GM21390 (cell line): ENCODE results near the gene KIF26B.

ENCODE experiments used
- ATAC-seq: cut with Tn5 transposase; IDR thresholded peaks from one replicate; pipeline ENCODE4 v1.9.1; 2021; ENCODE audit not compliant: unreplicated experiment

Gene KIF26B

DNA sequence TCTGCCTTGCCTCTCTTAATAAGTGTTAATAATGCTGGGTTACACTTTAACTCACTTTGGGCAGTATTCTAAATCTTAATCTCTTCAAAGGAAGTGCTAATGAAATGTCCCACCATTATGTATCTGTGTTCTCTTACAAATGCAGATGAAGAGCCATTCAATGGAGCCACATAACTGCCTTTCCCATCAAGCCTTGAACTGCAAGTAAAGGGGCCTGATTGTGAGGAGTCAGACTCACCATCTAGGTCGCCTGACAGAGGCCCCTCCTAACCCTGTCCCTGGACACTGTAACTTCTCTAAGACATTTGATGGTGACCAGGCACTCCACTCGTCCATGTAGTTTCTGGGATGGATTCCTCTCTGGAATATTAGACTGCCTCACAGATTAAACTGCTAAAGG, 329.4 kb downstream of the KIF26B start:
- no peak for ATAC-seq

DNA sequence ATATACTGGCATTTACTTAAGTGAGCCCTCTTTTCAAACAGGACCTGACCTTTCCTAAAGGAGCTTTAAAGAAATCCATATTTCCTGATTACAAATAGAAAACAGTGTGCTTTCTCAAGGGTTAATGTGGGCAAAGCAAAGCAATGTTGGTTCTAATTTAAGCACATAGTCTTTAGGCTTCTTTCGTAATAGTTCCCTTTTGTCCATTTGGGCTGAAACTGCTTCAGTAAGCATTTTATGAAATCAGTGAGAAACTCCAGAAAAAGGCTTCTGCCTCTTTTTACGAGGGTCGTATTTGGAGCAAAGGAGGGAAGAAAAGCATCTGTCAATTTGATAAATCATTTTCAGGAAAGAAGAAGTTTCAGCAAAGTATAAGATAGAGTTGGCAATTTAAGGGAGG, 331.2 kb downstream of the KIF26B start:
- ATAC-seq: no peak

DNA sequence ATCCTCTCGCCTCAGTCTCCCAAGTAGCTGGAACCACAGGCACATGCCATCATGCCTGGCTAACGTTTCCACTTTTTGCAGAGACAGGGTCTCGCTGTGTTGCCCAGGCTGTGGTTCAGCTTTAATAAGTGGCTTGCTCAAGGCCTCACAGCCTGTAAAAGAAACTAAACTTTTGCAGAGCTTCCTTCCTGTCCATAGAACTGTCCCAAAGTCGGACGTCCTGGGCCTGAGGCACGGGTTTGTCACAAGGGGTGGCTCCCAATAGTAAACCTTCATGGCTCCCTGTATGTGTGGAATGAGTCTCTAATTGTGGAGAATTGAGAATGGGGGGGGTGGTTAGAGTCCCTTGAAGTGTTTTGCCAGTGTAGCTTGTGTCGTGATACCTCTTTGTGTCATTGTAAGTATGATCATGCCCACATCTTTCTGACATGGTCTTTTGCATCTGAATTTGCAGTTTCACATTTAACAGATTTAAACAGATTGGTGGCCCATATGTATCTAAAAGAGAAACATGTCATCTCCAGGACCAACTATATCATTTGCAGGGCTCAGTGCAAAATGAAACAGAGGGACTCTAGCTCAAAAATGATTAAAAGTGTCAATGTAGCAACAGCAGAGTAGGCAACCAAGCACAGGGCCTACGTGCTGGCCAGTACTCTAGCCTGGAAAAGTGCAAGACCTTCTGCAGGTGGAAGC, 332.1 kb downstream of the KIF26B start:
- ATAC-seq: no peak

DNA sequence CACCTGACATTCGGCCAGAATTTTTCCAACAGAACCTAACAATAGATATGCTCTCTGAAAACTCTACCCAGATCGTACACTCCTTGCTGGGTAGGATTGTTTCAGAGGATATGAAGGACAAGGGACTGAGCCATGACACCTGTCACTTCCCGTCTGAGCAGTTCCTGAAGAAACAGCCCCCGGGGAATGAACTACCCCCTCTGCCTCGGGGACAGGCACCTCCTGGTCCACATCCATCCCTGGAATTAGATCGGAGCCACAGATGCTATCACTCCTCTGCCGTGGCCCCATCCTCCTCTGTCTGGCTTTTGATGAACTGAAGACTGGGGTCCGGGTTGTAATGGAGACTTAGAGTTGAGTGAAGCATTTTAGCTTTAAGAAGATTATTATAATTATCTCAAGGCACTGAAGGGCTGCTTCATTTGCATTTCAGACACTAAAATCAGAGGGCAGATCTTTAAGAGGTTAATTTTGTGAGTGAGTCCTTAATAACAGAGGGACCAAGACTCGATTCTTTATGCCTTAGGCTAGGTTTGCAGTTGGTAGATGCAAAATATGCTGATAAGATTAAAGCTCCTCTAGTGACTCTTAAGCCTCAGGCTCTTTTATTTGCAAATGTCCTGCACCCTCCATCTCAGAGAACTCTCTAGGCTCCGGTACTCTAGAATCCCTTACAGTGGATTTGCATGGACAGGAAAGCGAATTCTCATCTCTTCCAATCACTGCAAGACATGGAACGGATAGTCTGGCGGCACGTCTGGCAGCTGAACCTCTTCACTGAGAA, 333.8 kb downstream of the KIF26B start:
- ATAC-seq: no peak

DNA sequence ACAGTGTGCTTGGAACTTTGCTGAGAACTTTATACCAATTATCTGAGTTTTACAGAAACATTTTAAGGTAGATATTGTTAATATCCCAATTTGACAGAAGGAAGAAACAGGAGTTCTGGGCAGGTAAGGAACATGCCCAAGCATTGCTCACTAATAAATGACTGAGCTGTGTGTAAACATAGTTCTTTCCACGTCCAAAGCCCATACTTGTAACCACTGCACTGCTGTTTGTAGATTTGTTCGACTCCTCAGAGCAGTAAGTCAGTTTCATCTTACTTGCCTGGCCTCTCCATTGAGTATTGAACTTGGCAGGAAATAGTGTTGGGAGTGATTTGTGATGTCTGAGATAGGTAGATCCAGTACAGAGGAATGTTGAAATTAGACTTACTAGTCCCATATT, 335.1 kb downstream of the KIF26B start:
- no peak for ATAC-seq

DNA sequence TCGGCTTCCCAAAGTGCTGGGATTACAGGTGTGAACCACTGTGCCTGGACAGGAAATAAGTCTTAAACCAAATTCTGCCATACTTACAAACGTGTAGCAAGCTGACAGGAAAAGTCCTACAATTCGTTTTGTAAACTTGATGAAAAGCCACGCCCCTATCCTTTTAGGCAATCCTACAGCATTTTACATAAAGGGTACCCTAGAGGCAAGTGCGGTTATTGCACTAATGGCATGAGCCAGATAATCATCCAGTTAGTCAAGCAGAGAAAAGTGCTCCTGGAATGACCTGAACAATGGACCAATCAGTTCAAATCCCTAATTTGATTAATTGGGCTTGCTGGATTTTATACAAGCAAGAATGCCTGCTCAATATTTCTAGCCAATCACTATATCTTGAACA, 338.2 kb downstream of the KIF26B start:
- ATAC-seq: no peak

DNA sequence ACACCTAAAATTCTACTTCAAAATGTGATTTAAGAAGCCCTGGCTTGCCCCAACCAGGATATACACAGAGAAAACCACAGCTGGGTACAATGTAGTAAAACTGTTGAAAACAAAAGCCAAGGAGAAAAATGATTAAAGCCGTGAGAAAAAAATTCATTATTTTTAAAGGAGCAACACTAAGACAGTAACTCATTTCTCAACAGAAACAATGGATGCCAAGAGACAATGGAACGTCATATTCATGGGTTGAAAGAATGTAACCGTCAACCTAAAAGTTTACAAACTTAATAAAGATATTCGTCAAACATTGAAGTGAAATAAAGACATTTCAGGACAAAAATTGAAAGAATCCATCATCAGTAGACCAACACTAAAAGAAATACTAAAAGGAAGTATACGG, 340.9 kb downstream of the KIF26B start:
- no peak for ATAC-seq

DNA sequence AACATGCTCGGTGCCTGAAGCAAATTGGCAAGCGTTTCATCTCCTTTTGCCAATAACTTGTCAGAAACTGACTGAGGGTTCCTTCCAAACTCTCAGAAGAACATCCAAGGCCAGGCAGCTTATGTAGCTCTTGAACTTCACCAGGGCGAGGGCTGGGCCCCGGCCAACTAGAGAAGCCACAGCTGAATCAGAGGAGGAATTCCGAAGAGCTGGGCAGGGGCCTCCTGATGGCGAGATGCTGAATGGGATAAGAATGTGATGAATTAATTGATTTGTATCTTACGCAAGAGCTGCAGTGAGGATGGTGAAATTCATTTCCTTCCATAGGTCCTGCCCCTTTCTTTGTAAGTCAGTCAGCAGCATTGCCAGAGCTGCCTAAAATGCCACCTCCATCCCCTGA, 345.8 kb downstream of the KIF26B start:
- no peak for ATAC-seq

DNA sequence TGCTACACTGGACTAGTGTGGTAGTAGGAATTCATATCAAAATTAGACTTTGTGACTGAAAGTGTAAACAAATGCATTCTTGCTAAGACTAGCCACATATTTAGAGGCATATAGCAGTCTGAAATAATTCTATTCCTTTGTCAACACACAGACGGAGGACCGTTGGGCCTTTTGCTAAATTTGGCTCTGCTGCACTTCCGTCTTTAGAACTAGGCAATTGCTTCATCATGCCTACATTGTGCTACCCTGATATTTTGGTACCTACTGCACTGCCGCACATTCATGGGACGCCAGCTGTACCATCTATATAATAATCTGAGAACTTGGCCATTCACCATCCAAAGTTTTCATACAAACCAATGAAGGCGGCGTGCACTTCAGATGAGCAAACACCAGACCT, 346.8 kb downstream of the KIF26B start:
- ATAC-seq: no peak

DNA sequence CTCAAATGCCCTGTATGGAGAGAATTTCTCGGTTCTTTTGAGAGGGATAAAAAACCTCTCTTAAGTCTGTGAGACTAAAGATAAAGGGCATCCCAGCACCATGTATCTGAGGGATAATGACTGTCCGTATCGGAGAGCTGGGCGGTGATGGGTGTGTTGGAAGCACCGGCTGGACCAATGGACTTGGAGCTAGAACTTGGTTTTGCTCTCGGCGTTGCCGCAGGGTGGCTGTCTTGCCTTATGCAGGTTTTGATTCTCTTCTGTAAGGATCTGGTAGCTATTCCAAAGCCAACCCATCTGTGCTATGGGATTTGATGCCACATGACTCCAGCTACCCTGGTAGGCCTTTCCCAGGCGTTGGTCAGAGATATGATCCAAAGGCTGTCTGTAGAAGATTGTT, 348.8 kb downstream of the KIF26B start:
- no peak for ATAC-seq

DNA sequence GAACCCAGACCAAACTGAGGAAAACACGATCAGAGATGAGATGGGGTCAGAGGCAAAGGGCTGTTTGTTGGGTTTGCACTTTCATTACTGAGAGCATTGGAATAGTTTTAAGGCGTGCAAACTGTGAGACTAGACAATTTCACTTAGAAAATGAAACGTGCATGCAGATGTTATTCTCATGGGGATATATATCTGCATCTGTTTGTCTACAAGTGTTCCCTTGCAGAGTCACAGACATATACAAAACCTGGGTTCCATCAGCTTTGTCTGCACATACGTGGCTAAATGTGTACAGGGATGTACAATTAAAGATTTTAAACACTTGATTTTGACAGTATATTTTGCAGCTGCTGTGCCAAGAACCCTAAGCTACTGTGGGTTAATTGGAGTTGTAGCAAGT, 355.4 kb downstream of the KIF26B start:
- ATAC-seq: no peak

DNA sequence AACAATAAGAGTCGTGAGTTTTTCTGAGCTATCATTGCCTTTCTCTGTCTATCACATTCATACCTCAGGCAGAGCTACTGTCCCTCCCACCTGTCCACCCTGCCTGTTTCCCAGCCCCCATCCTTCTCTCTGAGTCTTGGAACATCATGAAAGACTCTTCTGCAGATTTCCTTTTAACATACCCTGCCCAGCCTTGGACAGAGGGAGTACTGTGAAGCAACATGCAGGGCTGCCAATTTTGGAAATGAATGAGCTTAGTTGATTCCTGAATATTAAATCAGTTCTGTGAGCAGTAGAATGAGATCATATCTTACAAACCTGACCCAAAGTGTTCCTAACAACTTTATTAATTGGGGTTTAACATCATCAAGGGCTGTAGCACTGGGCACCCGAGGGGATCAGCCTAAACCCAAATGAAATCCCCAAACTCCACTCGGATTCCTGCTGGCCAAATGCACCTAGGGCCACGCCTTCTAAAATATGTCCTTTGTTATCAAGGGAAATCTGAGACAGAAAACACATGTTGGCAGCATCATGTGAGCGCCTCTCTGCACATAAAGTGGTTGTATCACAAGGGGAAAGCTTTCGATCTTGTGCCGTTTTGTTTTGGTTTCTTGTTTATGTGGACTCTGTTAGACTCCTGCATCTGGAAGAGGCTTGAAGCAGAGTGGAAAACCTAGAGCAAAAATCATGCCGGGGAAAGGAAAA, 357.6 kb downstream of the KIF26B start:
- ATAC-seq: no peak

DNA sequence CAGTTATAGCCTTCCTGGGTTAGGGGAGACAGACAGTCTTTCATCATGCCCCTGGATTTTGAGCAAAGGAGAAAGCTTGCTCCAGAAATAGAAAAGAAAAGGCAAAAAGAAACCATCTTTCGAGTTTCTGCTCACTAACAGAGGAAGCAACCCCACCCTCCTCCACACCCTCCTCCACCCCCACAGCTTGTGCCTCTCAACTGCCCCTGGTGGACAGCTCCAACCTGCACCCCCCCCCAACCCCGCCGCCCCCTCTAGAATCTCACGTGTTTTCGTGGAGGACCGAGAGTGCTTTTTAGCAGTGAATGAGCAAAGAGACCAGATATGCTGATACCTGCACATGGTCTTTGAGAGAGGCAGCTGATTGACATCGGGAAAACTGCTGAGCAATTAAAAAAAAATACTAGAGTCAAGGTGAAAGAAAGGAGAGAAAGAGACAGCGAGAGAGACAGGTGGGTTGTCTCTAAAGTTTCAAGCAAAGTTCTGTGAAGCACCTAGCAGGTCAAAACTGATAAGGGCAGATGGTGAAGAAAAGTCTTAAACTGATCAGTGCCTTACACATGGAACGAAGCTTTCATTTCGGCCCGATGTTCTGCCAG, 358.3 kb downstream of the KIF26B start:
- ATAC-seq: no peak

DNA sequence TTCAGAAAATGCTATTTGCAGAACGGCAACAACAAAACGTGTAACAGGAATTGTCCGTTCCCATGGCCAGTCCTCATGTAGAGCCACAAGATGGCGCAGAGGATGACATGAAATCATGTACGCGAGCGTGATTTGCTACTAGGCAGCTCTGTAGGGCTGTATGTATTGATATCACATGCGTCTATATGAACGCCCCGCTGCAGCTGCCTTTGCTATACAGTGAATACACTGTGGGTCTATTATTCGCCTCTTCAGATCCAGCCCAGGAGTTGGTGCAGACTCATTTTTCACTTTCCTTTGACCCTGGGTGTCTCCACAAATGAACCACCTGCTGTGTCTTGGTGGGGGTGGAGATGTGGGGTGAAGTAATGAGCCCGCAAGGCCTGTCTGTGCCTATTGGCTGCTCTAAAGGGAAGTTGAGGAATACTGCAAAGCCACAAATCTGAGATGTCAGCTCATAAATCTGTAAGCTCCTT, 361.5 kb downstream of the KIF26B start:
- ATAC-seq: no peak

DNA sequence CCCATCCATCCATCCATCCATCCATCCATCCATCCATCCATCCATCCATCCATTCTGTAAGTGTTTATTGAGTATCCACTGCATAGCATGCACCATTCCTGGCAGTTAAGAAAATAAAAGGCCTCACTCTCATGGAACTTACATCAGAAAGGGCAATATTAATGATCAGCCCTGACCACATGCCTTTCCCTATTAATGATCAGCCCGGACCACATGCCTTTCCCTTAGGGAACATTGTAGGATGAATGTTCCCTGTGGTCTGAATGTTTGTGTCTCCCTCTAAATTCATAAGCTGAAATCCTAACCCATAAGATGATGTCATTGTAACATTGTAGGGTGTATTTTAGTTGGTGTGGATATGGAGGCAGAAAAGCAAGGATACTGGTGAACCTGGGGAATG, 365.8 kb downstream of the KIF26B start:
- ATAC-seq: no peak

DNA sequence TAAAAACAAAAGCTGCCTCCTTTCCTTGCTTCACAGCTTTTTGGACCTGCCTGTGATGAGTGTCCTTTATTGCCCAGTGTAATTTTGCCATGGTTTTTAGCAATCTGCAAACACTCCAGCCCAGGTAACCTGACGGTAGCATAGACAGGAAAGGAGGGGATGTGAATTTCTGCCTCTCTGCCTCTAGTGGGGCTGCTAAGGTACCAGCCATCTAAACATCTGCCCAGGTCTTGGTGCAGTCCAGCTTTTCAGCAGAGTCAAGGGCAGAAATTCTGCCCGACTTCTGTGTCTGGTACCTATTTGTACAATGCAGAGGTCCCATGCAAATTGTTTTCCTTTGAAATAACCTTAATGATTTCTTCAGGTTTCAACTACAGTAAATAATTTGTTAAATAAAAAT, 371.4 kb downstream of the KIF26B start:
- no peak for ATAC-seq

DNA sequence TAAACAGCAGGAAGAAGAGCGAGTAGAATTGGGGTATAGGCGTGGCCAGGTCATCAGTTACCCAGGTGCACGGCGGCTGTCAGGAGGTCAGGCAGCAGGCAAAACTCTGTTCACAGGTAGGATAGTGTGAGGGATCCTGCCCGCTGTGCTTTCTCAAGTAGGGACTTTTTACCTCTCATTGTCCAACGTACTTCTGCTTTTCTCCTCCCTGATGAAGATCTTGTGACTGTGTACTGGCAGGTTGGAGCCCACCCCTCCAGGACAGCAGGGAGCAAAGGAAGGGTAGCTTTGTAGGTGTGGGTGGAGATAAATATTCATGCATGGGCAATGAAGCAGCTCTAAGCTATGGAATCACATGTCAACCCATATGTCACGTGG, 373.5 kb downstream of the KIF26B start:
- no peak for ATAC-seq

DNA sequence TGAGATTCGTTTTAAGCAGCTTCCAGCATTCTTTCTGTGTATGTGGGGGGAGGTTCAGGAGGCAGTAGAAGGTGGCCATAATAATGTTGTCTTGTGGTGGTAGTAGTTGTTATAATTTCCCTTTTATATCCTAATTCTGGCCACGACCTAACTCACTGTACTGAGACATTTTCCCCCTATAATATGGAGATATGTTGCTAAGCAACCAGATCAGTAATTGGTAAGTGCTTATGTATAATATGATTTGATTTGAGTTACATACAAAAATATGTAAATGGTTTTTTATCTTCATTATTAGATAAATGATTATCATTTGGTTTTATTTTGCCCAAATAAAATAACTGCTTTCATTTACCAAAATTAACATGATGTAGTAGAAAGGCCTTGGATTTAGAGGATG, 376.2 kb downstream of the KIF26B start:
- ATAC-seq: no peak

DNA sequence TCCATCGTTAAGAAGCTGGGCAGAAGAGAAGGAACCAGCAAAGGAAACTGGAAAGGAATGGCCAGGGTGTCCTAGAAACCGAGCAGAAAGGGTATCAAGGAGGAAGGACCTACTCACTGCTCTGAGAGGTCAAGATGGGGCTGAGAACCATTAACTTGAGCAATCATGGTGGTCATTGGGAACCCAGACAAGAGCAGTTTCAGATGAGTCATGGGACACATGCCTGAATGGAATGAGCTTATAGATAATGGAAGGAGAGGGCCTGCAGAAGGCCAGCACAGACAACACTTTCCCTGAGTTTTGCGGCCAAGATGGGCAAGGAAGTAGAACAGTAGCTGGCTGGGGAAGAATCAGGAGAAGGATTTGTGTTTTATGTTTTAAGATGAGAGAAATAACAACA, 383.2 kb downstream of the KIF26B start:
- ATAC-seq: no peak

DNA sequence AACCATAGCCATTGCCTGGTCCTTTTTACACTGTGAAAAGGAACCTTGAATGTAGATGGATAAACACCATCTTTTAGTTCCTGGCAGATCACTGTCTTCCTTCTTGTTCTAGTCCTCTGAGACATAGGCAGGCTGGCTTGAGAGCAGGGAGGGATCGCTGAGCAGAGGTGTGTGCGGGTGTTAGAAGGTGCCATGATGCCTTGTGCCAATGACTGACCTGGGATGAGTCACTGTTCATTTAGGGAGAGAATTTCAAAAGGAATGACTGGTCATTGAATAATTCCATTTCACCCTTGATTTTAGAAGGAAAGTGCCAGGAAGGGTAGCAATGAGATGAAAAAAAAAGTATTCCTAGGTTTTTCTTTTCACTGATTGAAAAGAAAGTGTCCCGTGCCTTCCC, 383.9 kb downstream of the KIF26B start:
- no peak for ATAC-seq

DNA sequence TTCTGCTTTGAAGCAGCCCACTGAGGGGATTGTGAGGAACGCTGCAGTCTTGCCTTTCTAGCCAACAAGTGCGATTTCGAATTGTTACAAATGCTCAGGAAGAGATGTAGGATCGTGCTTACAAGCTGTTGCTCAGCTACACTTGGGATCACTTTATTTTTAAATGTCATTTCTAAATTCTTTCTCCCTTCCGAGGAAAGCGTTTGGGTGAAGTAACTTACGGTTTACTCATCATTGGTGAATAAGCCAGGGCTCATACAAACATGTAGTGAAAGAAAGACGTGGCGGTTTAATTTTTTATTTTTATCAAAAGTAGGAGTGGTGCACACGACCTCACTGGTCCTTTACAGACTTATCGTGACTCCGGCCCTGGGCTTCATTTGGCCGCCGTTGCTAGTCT, 386.6 kb downstream of the KIF26B start:
- ATAC-seq: no peak

DNA sequence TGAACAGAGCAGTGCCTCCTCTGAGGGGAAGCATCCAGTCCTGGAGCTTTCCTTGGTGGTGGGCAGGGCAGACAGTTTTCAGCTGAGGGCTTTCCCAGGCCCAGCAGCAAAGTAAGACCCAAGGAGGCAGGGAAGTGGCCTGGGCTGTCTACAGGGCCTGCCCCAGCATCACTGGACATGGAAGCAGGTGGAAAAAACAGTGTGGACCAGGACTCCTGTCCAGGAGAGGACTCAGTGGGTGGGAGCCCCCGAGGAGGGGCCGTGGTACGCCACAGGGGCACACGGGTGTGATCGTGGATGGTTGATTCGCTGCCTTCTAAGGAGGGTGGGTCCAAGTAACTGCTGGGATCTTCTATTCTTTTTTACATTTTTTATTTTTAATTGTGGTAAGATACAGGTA, 387.6 kb downstream of the KIF26B start:
- ATAC-seq: no peak
